C4-2B (cell line): Measurements from ENCODE around the gene GRK3.

Experiments
- CTCF ChIP-seq: fragments of 450-650 bp; conservative IDR thresholded peaks from 2 replicates; pipeline ENCODE4 v1.5.1; 2017; ENCODE audit warnings: mild to moderate bottlenecking
- ZFX ChIP-seq: fragments of 450-650 bp; IDR thresholded peaks from 2 replicates; pipeline ENCODE4 v1.6.1; 2017

DNA sequence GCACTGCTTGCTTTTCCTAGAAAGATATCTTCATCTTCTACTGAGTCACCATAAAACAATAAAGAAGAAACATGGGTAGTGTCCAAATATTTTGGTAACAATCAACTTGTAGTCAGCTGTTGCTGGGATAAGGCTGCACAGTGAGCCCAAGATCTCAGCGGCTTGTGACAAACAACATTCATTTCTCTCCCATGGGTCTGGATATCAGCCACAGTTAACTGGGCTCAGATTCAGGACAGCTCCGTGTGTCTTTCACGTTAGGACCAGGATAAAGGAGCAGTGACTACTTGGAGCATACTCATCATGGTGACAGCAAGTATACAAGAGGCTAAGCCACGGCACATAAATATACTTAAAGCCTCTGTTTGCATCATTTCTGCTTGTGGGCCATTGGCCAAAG lies 27.9 kb upstream of the GRK3 start:
- TF ChIP-seq CTCF (no peak), ZFX (no peak)
